H1 (cell line): Measurements from ENCODE around the gene THADA. TPM values are rescaled to one million over a fixed set of nuclear protein-coding genes. Genes with fewer than 3 reads are reported as not detected.

Experiments used
- CTCF ChIA-PET: fragments of 300-600 bp; sonication (Branson Sonifier 250); formaldehyde crosslinking; loops from one replicate; lab custom pipeline; 2021; ENCODE audit not compliant: partially characterized antibody; lab: Charles Lee
- POLR2A ChIA-PET: fragments of 300-600 bp; sonication (Branson Sonifier 250); formaldehyde crosslinking; loops from one replicate; lab custom pipeline; 2021; ENCODE audit warnings: inconsistent platforms; ENCODE audit not compliant: partially characterized antibody; lab: Charles Lee
- DNase-seq, 2 experiments: peaks; one replicate each; pipeline versions ENCODE4 v3.0.0 to v3.0.0-alpha.2; 2010 to 2022; ENCODE audit warnings: low spot score in 2 of 2, low read depth in 1 of 2, mixed read lengths in 1 of 2
- FAIRE-seq: peaks from 2 replicates; lab custom pipeline; 2011; peaks lifted over from hg19 to GRCh38; lab: Jason Lieb, UNC
- H2AFZ ChIP-seq: 2 replicates; pipeline ENCODE4 v1.8.1; 2012; ENCODE audit warnings: low read length, inconsistent platforms
- H2AK5ac ChIP-seq: 2 replicates; pipeline ENCODE4 v1.6.1; 2013; ENCODE audit warnings: low read depth, low read length
- H2BK120ac ChIP-seq: replicated peaks from 2 replicates; pipeline ENCODE3; 2013; ENCODE audit warnings: low read depth, low read length, inconsistent platforms
- H2BK12ac ChIP-seq: 2 replicates; pipeline ENCODE4 v1.6.1; 2013; ENCODE audit warnings: low read depth, low read length
- H2BK15ac ChIP-seq: 2 replicates; pipeline ENCODE4 v1.6.1; 2013; ENCODE audit warnings: low read length
- H2BK20ac ChIP-seq: 2 replicates; pipeline ENCODE4 v1.6.1; 2013; ENCODE audit warnings: low read length
- H2BK5ac ChIP-seq: 2 replicates; pipeline ENCODE4 v1.6.1; 2013; ENCODE audit warnings: low read depth, low read length
- H3K14ac ChIP-seq: 2 replicates; pipeline ENCODE4 v1.6.1; 2013; ENCODE audit warnings: inconsistent platforms; ENCODE audit not compliant: insufficient read length
- H3K18ac ChIP-seq: 2 replicates; pipeline ENCODE4 v1.6.1; 2013; ENCODE audit warnings: low read length; ENCODE audit errors: extremely low read depth
- H3K23ac ChIP-seq: 2 replicates; pipeline ENCODE4 v1.6.1; 2013; ENCODE audit warnings: inconsistent platforms; ENCODE audit not compliant: insufficient read length
- H3K23me2 ChIP-seq: 2 replicates; pipeline ENCODE4 v1.6.1; 2013; ENCODE audit warnings: low read depth, low read length
- H3K27ac ChIP-seq: 2 replicates; pipeline ENCODE4 v1.6.1; 2011; ENCODE audit warnings: low read depth, low read length, inconsistent platforms
- H3K27me3 ChIP-seq, 4 experiments: replicated peaks in 1 of 4; 1 replicate in 1 of 4; 2 replicates in 3 of 4; pipeline versions ENCODE4 v1.6.1 to v1.8.1; 2011 to 2013; ENCODE audit warnings: low read length in 3 of 4, mild to moderate bottlenecking in 3 of 4, inconsistent platforms in 2 of 4, mixed read lengths in 2 of 4, moderate library complexity in 1 of 4; ENCODE audit not compliant: control insufficient read depth in 3 of 4, insufficient read depth in 3 of 4; ENCODE audit errors: extremely low read depth in 1 of 4
- H3K36me3 ChIP-seq, 4 experiments: 2 replicates each; pipeline versions ENCODE4 v1.6.1 to v1.8.1; 2011 to 2013; ENCODE audit warnings: mild to moderate bottlenecking in 4 of 4, low read length in 3 of 4, moderate library complexity in 2 of 4, control low read depth in 1 of 4, inconsistent platforms in 1 of 4; ENCODE audit not compliant: insufficient read depth in 4 of 4, control insufficient read depth in 2 of 4
- H3K4ac ChIP-seq: replicated peaks from 2 replicates; pipeline ENCODE3; 2013; ENCODE audit warnings: low read length, low read depth, mixed read lengths, inconsistent platforms; ENCODE audit not compliant: insufficient read length
- H3K4me1 ChIP-seq, 4 experiments: replicated peaks in 1 of 4; 1 replicate in 1 of 4; 2 replicates in 3 of 4; pipeline versions ENCODE4 v1.6.1 to v1.8.1; 2011 to 2013; ENCODE audit warnings: low read length in 3 of 4, inconsistent platforms in 2 of 4, mixed read lengths in 1 of 4; ENCODE audit not compliant: insufficient read depth in 4 of 4, control insufficient read depth in 3 of 4
- H3K4me2 ChIP-seq, 2 experiments: 2 replicates each; pipeline versions ENCODE4 v1.6.1 to v1.8.1; 2011 to 2013; ENCODE audit warnings: low read depth in 2 of 2, low read length in 2 of 2, control low read depth in 1 of 2, inconsistent platforms in 1 of 2, mild to moderate bottlenecking in 1 of 2; ENCODE audit not compliant: insufficient read depth in 1 of 2
- H3K4me3 ChIP-seq, 4 experiments: fragments of 200-600, 300-600 bp in 1 of 4; sonication (generic), shearing (Covaris generic), sonication (Bioruptor Twin) in 1 of 4; 2 replicates each; pipeline versions ENCODE4 v1.5.1 to v1.8.1; 2011 to 2016; ENCODE audit warnings: low read length in 4 of 4, low read depth in 3 of 4, control low read depth in 2 of 4, inconsistent platforms in 2 of 4, mild to moderate bottlenecking in 2 of 4, mixed read lengths in 1 of 4, moderate library complexity in 1 of 4; ENCODE audit not compliant: insufficient read depth in 2 of 4; ENCODE audit errors: extremely low read depth in 1 of 4
- H3K56ac ChIP-seq: replicated peaks from 2 replicates; pipeline ENCODE3; 2013; ENCODE audit warnings: low read depth, mild to moderate bottlenecking, mixed read lengths, low read length, inconsistent platforms; ENCODE audit not compliant: insufficient read length
- H3K79me1 ChIP-seq: 2 replicates; pipeline ENCODE4 v1.6.1; 2013; ENCODE audit warnings: low read depth, low read length, control low read depth
- H3K79me2 ChIP-seq, 2 experiments: 2 replicates each; pipeline versions ENCODE4 v1.6.1 to v1.8.1; 2012 to 2013; ENCODE audit warnings: low read length in 2 of 2, mild to moderate bottlenecking in 2 of 2, inconsistent platforms in 1 of 2; ENCODE audit not compliant: insufficient read depth in 2 of 2, control insufficient read depth in 1 of 2
- H3K9ac ChIP-seq, 4 experiments: replicated peaks in 1 of 4; 1 replicate in 1 of 4; 2 replicates in 3 of 4; pipeline versions ENCODE4 v1.6.1 to v1.8.1; 2011 to 2013; ENCODE audit warnings: low read depth in 3 of 4, low read length in 3 of 4, control low read depth in 2 of 4, mild to moderate bottlenecking in 2 of 4, moderate library complexity in 2 of 4, inconsistent platforms in 1 of 4; ENCODE audit errors: extremely low read depth in 1 of 4
- H3K9me3 ChIP-seq, 2 experiments: 2 replicates each; pipeline versions ENCODE4 v1.6.1 to v1.8.1; 2012 to 2013; ENCODE audit warnings: mild to moderate bottlenecking in 2 of 2, moderate library complexity in 2 of 2, control low read depth in 1 of 2, inconsistent platforms in 1 of 2, low read depth in 1 of 2, low read length in 1 of 2, mixed read lengths in 1 of 2; ENCODE audit not compliant: insufficient read depth in 2 of 2
- H4K20me1 ChIP-seq, 2 experiments: replicated peaks in 1 of 2; 2 replicates each; pipeline versions ENCODE3 to v1.8.1; 2011 to 2013; ENCODE audit warnings: inconsistent platforms in 2 of 2, low read length in 2 of 2, mild to moderate bottlenecking in 1 of 2; ENCODE audit not compliant: insufficient read depth in 2 of 2, control insufficient read depth in 1 of 2
- H4K5ac ChIP-seq: 2 replicates; pipeline ENCODE4 v1.6.1; 2013; ENCODE audit warnings: low read length, low read depth, mixed read lengths, inconsistent platforms; ENCODE audit not compliant: insufficient read length
- H4K8ac ChIP-seq: 2 replicates; pipeline ENCODE4 v1.8.0; 2013; ENCODE audit warnings: mild to moderate bottlenecking, moderate library complexity, low read length, inconsistent platforms; ENCODE audit not compliant: insufficient read depth; ENCODE audit errors: extremely low read depth
- H4K91ac ChIP-seq: replicated peaks from 2 replicates; pipeline ENCODE3; 2013; ENCODE audit warnings: low read length, mixed read lengths, inconsistent platforms; ENCODE audit not compliant: insufficient read length
- BCL11A ChIP-seq, 2 experiments: IDR thresholded peaks; one replicate each; pipeline ENCODE4 v1.6.1; 2011; ENCODE audit warnings: low read depth in 2 of 2, low read length in 2 of 2, mild to moderate bottlenecking in 2 of 2
- CBX5 ChIP-seq: fragments of 300-800, 300-1000 bp; sonication (generic); IDR thresholded peaks from 2 replicates; pipeline ENCODE4 v1.7.1; 2016; ENCODE audit warnings: antibody characterized with exemption, low read length, low read depth
- EGR1 ChIP-seq: IDR thresholded peaks from 2 replicates; pipeline ENCODE4 v1.6.1; 2011; ENCODE audit warnings: low read depth, low read length, borderline replicate concordance
- HDAC2 ChIP-seq, 2 experiments: fragments of 300-600 bp in 1 of 2; sonication (generic) in 1 of 2; IDR thresholded peaks; 2 replicates each; pipeline ENCODE4 v1.6.1; 2011 to 2012; ENCODE audit warnings: low read depth in 2 of 2, low read length in 2 of 2, mild to moderate bottlenecking in 2 of 2, moderate library complexity in 2 of 2, borderline replicate concordance in 1 of 2, inconsistent platforms in 1 of 2
- HDAC6 ChIP-seq: IDR thresholded peaks from one replicate; pipeline ENCODE4 v1.7.1; 2012; ENCODE audit warnings: low read depth, mild to moderate bottlenecking, inconsistent platforms, low read length, moderate library complexity
- KDM5A ChIP-seq: fragments of 200-600 bp; IDR thresholded peaks from 2 replicates; pipeline ENCODE4 v1.7.1; 2012; ENCODE audit warnings: mild to moderate bottlenecking, low read length, inconsistent platforms, mixed read lengths
- RAD21 ChIP-seq, 2 experiments: IDR thresholded peaks in 1 of 2; conservative IDR thresholded peaks in 1 of 2; 2 replicates each; pipeline ENCODE4 v1.6.1; 2011; ENCODE audit warnings: low read depth in 2 of 2, low read length in 2 of 2, improper control_type of control experiment in 1 of 2, inconsistent platforms in 1 of 2, mild to moderate bottlenecking in 1 of 2, moderate library complexity in 1 of 2
- SIN3A ChIP-seq, 2 experiments: IDR thresholded peaks in 1 of 2; conservative IDR thresholded peaks in 1 of 2; 2 replicates each; pipeline ENCODE4 v1.6.1; 2011 to 2012; ENCODE audit warnings: low read length in 2 of 2, improper control_type of control experiment in 1 of 2, low read depth in 1 of 2, mild to moderate bottlenecking in 1 of 2
- SP4 ChIP-seq: IDR thresholded peaks from 2 replicates; pipeline ENCODE4 v1.6.1; 2012; ENCODE audit warnings: low read length, inconsistent platforms
- SRF ChIP-seq: IDR thresholded peaks from 2 replicates; pipeline ENCODE4 v1.6.1; 2011; ENCODE audit warnings: mild to moderate bottlenecking, low read depth, low read length, moderate library complexity
- TBP ChIP-seq: IDR thresholded peaks from 2 replicates; pipeline ENCODE4 v1.6.1; 2011; ENCODE audit warnings: low read depth, low read length, improper control_type of control experiment
- USF2 ChIP-seq: IDR thresholded peaks from 2 replicates; pipeline ENCODE4 v1.6.1; 2011; ENCODE audit warnings: low read length, improper control_type of control experiment
- WGBS, 2 experiments: shearing (Covaris generic) in 1 of 2; methylation state at CpG; one replicate each; pipeline versions ENCODE4 v1.1.6 to v1.1.7; 2013 to 2015; ENCODE audit warnings: low lambda C conversion rate in 2 of 2, mixed read lengths in 2 of 2, inconsistent platforms in 1 of 2, low coverage in 1 of 2, missing lambda C conversion rate in 1 of 2; ENCODE audit not compliant: insufficient replicate concordance in 2 of 2, insufficient coverage in 1 of 2, insufficient read length in 1 of 2; ENCODE audit errors: extremely low coverage in 1 of 2, missing lambda C conversion rate in 1 of 2; 5-methylcytosine and 5-hydroxymethylcytosine counted together
- polyA plus RNA-seq, 7 experiments: library from polyadenylated mRNA; depleted of rRNA in 3 of 7; stranded (reverse) in 5 of 7; unstranded in 2 of 7; fragments of >200 nt in 5 of 7; fragments of 200-250 nt in 2 of 7; gene quantifications; 1 replicate in 5 of 7; 2 replicates in 1 of 7; 4 replicates in 1 of 7; pipeline versions ENCODE4 v1.2.1 to v1.2.3, GENCODE V29; 2011 to 2013; ENCODE audit warnings: missing spikeins in 2 of 7, mixed read lengths in 2 of 7
- total RNA-seq: library from RNA; stranded (reverse); fragmentation: NEBNext Ultra II Directional; extraction: Animal tissue kit (Norgen Biotek cat#: 25700); gene quantifications from 2 replicates; pipeline ENCODE4 v1.2.1, GENCODE V29; 2021

The THADA gene
- total and polyA plus RNA-seq, 2 of the 8 experiments (the other 6 are each of a cell fraction or from before 2014, with no cell fraction given): 22.4 to 26.8 TPM

GRCh38 chr2:43216629-43217028, 379.2 kb downstream of the THADA start:
- Histone ChIP-seq H4K8ac (no peak overlapping the region), H4K20me1 (peaks cover 0 to 3% of the 10 kb centered on the region in 2 experiments), H3K79me1 (no peaks in the 10 kb centered on the region), H3K23ac (no peak overlapping the region), H3K9me3 (no peaks in the 10 kb centered on the region), H3K27me3 (no peaks in the 10 kb centered on the region), H2AK5ac (no peak overlapping the region), H3K27ac (no peak overlapping the region), H3K36me3 (no peaks in the 10 kb centered on the region), H3K9ac (no peak overlapping the region), H3K79me2 (0 out of 4 replicates have a peak, but pooled peaks cover 0 to 4% of the 10 kb centered on the region in 2 experiments), H2BK5ac (peak overlapping the region; percentile 2; the same call in 1 of the 2 replicates), H3K18ac (no peak overlapping the region), H4K91ac (peak overlapping the region; percentile 27), H2AFZ (no peak overlapping the region), H3K56ac (no peak overlapping the region), H3K4me1 (peaks cover 20 to 39% (median 29%) of the 10 kb centered on the region in 4 experiments), H2BK12ac (no peak overlapping the region; the same call in 1 of the 2 replicates), H3K4me3 (no peak overlapping the region), H4K5ac (no peak overlapping the region), H2BK20ac (peak overlapping the region; percentile 93; the same call in 1 of the 2 replicates), H2BK15ac (no peak overlapping the region), H3K4me2 (no peak overlapping the region), H3K4ac (peak overlapping the region; percentile 60), H3K23me2 (peaks cover 8% of the 10 kb centered on the region), H3K14ac (no peak overlapping the region), H2BK120ac (peak overlapping the region; percentile 95)
- no peak for DNase-seq
- CTCF ChIA-PET: interaction anchor here (1.0 to 7.6 kb wide), 18 partner anchors 9 to 285 kb away, joined by 3 to 101 read pairs (median 6); partner anchors contain the start of gene ZFP36L2
- WGBS, 2 experiments: 88% methylated on average over 8 of the region's 8 CpGs; no CpG with 5 or more reads in 1 of the 2 experiments
- FAIRE-seq: no peak
- POLR2A ChIA-PET: interaction anchor here (0.6 to 4.5 kb wide), 5 partner anchors 10 to 37 kb away, joined by 3 to 32 read pairs (median 6); partner anchors contain the start of gene ZFP36L2
- TF ChIP-seq EGR1: no peak
- TF ChIP-seq TBP: no peak
- no peak for TF ChIP-seq SP4
- TF ChIP-seq USF2: no peak
- TF ChIP-seq CBX5: no peak
- TF ChIP-seq HDAC2 (IDR thresholded peaks at IDR 0.05; ENCODE audit: borderline replicate concordance in 1 of 2, low read depth in 2 of 2, low read length in 2 of 2): no peak
- TF ChIP-seq HDAC6: no peak
- TF ChIP-seq KDM5A: no peak
- TF ChIP-seq BCL11A (IDR thresholded peaks at IDR 0.05; ENCODE audit: low read depth in 2 of 2, low read length in 2 of 2): no peak
- no peak for TF ChIP-seq RAD21 (IDR thresholded peaks at IDR 0.05 in 1 of 2, conservative IDR thresholded peaks at IDR 0.05 in 1 of 2; ENCODE audit: low read depth in 2 of 2, low read length in 2 of 2)
- TF ChIP-seq SRF: no peak
- TF ChIP-seq SIN3A (conservative IDR thresholded peaks at IDR 0.05 in 1 of 2, IDR thresholded peaks at IDR 0.05 in 1 of 2; ENCODE audit: low read depth in 1 of 2, low read length in 2 of 2): no peak
